Nephron progenitor cell (in vitro differentiated cells): ENCODE results near the gene INKA1.
"Not testable (repeated sequence)": the region's sequence is repeated elsewhere in the genome, so short reads cannot be mapped to it uniquely, and the experiment has no call there.

ENCODE experiments used
- DNase-seq: peaks from one replicate; pipeline ENCODE4 v3.0.0; 2021
- H3K27ac Mint-ChIP-seq: 2 replicates; pipeline ENCODE4 v1.8.0; 2021; ENCODE audit warnings: mild to moderate bottlenecking, moderate library complexity, mixed read lengths
- H3K27me3 Mint-ChIP-seq: 2 replicates; pipeline ENCODE4 v1.8.0; 2021; ENCODE audit warnings: mild to moderate bottlenecking, low read depth, mixed read lengths; ENCODE audit not compliant: poor library complexity
- H3K36me3 Mint-ChIP-seq: 2 replicates; pipeline ENCODE4 v1.8.0; 2021; ENCODE audit warnings: low read depth, mixed read lengths
- H3K4me1 Mint-ChIP-seq: 2 replicates; pipeline ENCODE4 v1.8.0; 2021; ENCODE audit warnings: mixed read lengths
- H3K4me3 Mint-ChIP-seq: 2 replicates; pipeline ENCODE4 v1.8.0; 2021; ENCODE audit warnings: mild to moderate bottlenecking, moderate library complexity, mixed read lengths
- H3K9me3 Mint-ChIP-seq: 2 replicates; pipeline ENCODE4 v1.8.0; 2021; ENCODE audit warnings: mild to moderate bottlenecking, moderate library complexity, mixed read lengths
- TF ChIP-seq, protein P1 (sequence below): fragments of 200-600 bp; sonication (generic); IDR thresholded peaks from 2 replicates; pipeline ENCODE4 v1.5.0; 2021; ENCODE audit warnings: antibody characterized with exemption

Gene INKA1

DNA sequence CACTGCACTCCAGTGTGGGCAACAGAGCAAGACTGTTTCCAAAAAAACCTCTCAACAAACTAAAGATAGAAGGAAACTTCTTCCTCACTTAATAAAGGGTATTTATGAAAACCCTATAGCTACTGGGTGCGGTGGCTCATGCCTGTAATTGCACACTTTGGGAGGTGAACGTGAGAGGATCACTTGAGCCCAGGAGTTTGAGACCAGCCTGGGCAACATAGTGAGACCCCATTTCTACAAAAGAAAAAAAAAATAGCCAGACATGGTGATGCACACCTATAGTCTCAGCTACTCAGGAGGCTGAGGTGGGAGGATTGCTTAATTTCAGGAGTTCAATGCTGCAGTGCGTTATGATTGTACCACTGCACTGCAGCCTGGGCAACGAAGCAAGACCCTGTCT is 39.1 kb upstream of the INKA1 start:
- no peaks in the 10 kb centered on the region for H3K27me3 Mint-ChIP-seq
- H3K27ac Mint-ChIP-seq: no peak overlapping the region
- peaks cover 9% of the 10 kb centered on the region for H3K9me3 Mint-ChIP-seq
- H3K36me3 Mint-ChIP-seq: peaks cover 46% of the 10 kb centered on the region
- H3K4me1 Mint-ChIP-seq: peaks cover 4% of the 10 kb centered on the region
- no peak for DNase-seq
- TF ChIP-seq, protein P1, sequence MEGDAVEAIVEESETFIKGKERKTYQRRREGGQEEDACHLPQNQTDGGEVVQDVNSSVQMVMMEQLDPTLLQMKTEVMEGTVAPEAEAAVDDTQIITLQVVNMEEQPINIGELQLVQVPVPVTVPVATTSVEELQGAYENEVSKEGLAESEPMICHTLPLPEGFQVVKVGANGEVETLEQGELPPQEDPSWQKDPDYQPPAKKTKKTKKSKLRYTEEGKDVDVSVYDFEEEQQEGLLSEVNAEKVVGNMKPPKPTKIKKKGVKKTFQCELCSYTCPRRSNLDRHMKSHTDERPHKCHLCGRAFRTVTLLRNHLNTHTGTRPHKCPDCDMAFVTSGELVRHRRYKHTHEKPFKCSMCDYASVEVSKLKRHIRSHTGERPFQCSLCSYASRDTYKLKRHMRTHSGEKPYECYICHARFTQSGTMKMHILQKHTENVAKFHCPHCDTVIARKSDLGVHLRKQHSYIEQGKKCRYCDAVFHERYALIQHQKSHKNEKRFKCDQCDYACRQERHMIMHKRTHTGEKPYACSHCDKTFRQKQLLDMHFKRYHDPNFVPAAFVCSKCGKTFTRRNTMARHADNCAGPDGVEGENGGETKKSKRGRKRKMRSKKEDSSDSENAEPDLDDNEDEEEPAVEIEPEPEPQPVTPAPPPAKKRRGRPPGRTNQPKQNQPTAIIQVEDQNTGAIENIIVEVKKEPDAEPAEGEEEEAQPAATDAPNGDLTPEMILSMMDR: no peak
- H3K4me3 Mint-ChIP-seq: no peak overlapping the region

DNA sequence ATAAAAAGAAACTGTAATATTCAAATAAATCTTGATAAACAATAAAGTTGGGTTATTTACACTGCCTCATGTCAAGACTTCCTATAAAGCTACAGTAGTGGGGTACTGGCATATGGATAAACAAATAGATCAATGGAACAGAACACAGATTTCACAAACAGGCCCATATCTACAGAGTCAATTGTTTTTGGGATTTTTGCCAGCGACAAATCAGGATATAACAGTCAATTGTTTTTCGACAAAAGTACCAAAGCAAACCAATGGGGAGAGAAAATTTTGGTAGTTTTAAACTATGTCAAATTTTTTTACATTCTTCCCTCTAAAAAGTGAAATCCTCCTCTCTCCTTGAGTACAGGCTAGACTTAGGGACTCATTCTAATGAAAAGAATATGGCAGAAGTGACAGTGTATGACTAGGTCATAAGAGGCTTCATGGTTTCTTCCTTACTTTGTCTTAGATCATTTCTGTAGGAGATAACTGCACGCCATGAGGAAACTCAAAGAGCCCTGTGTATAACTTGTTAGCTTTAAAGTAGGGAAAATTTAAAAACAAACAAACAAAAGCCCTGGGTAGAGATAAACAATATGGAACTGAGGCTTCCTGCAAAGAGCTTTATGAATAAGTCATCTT is 33.7 kb upstream of the INKA1 start:
- no peaks in the 10 kb centered on the region for H3K4me1 Mint-ChIP-seq
- no peaks in the 10 kb centered on the region for H3K27me3 Mint-ChIP-seq
- TF ChIP-seq, protein P1: no peak
- H3K9me3 Mint-ChIP-seq: peaks cover 8% of the 10 kb centered on the region
- peaks cover 53% of the 10 kb centered on the region for H3K36me3 Mint-ChIP-seq
- no peak for DNase-seq
- no peak overlapping the region for H3K4me3 Mint-ChIP-seq
- no peak overlapping the region for H3K27ac Mint-ChIP-seq

DNA sequence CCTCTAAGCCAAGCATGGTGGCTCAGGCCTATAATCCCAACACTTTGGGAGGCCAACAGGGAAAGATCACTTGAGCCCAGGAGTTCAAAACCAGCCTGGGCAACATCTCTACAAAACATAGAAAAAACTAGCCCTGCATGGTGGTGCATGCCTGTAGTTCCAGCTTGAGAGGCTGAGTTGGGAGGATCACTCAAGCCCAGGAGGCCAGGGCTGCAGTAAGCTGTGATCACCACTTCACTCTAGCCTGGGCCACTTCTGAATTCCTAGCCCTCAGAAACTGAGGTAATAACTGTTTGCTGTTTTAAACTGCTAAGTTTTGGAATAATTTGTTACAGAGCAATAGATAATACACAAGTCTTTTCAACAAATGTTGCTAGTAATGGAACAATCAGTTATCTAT is 33.1 kb upstream of the INKA1 start:
- TF ChIP-seq, protein P1: no peak
- H3K9me3 Mint-ChIP-seq: peaks cover 3% of the 10 kb centered on the region
- no peaks in the 10 kb centered on the region for H3K27me3 Mint-ChIP-seq
- H3K4me3 Mint-ChIP-seq: no peak overlapping the region
- H3K4me1 Mint-ChIP-seq: no peaks in the 10 kb centered on the region
- no peak for DNase-seq
- no peak overlapping the region for H3K27ac Mint-ChIP-seq
- peaks cover 53% of the 10 kb centered on the region for H3K36me3 Mint-ChIP-seq

DNA sequence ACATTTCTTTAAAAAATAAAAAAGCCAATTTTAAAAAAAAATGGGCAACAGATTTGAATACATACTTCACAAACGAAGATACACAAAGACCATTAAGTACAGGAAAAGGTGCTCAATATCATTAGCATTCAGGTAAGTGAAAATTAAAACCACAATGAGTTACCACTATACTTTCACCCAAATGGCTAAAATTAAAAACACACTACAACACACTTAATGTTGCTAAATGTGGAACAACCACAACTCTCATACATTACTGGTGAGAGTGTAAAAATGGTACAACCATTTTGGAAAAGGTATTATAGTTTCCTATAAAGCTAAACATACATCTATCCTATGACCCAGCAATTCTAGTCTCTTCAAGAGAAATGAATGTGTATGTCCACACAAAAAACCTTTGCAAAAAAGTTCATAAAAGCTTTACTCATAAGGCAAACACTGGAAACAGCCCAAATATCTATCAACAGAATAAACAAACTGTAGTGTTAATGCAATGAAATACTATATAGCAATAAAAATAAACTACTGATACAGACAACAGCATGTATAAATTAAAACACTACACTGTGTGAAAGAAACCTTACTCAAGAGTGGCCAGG is 31.6 kb upstream of the INKA1 start:
- Mint-ChIP-seq H3K27ac (no peak overlapping the region), H3K4me3 (no peak overlapping the region), H3K4me1 (no peaks in the 10 kb centered on the region), H3K9me3 (no peaks in the 10 kb centered on the region), H3K36me3 (peaks cover 51% of the 10 kb centered on the region), H3K27me3 (no peaks in the 10 kb centered on the region)
- TF ChIP-seq, protein P1: no peak
- DNase-seq: no peak

DNA sequence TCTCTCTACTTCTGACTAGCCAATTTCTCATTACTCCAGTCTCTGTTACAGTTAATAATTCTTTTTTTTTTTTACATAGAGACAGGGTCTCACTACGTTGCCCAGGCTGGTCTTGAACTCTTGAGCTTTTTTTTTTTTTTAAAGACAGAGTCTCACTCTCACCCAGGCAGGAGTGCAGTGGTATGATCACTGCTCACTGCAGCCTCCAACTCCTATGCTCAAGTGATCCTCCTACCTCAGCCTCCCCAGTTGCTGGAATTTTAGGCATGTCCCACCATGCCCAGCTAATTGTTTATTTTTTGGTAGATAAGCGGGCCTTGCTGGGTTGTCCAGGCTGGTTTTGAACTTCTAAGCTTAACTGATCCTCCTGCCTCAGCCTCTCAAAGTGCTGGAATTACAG is 30.4 kb upstream of the INKA1 start:
- H3K4me1 Mint-ChIP-seq: no peaks in the 10 kb centered on the region
- no peak overlapping the region for H3K27ac Mint-ChIP-seq
- H3K9me3 Mint-ChIP-seq: no peaks in the 10 kb centered on the region
- TF ChIP-seq, protein P1: no peak
- H3K36me3 Mint-ChIP-seq: peaks cover 59% of the 10 kb centered on the region
- no peak overlapping the region for H3K4me3 Mint-ChIP-seq
- no peaks in the 10 kb centered on the region for H3K27me3 Mint-ChIP-seq
- DNase-seq: no peak

DNA sequence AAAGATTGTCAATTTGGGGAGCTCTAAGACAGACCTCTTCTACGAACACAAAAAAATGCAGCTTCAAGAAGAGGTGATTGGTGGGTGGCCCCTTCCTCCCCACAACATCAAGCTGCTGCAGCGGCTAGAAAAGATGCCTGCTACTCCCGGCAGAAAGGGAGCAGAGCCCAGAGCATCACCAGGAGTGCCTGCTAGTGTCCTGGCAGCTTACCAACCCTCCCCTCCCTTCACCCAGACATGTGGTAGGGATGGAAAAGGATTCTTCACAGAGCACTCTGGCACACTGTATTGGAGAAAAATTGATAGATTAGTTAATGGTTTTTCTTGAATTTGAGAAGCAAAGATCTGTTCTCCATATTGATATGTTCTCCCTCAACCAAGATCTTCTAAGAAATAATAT is 27.5 kb upstream of the INKA1 start:
- no peaks in the 10 kb centered on the region for H3K9me3 Mint-ChIP-seq
- no peak overlapping the region for H3K27ac Mint-ChIP-seq
- DNase-seq: no peak
- H3K27me3 Mint-ChIP-seq: no peaks in the 10 kb centered on the region
- H3K36me3 Mint-ChIP-seq: peaks cover 60% of the 10 kb centered on the region
- TF ChIP-seq, protein P1: no peak
- peaks cover 8% of the 10 kb centered on the region for H3K4me1 Mint-ChIP-seq
- H3K4me3 Mint-ChIP-seq: no peak overlapping the region

DNA sequence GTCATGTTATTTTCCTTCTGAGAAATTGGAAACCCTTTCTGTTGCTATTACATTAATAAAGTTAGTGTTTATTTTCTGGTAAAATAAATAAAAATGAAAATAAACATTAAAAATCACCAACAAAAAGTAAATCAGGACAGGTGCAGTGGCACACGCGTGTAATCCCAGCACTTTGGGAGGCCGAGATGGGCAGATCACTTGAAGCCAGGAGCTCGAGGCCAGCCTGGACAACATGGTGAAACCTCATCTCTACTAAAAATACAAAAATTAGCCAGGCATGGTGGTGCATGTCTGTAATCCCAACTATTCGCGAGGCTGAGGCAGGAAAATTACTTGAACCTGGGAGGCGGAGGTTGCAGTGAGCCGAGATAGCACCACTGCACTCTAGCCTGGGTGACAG is 27.0 kb upstream of the INKA1 start:
- not testable (repeated sequence) for DNase-seq, H3K27me3 Mint-ChIP-seq, H3K9me3 Mint-ChIP-seq, H3K4me3 Mint-ChIP-seq
- peak overlapping the region; percentile 22 for H3K27ac Mint-ChIP-seq
- peaks cover 14% of the 10 kb centered on the region for H3K4me1 Mint-ChIP-seq
- peaks cover 60% of the 10 kb centered on the region for H3K36me3 Mint-ChIP-seq
